DND-41 (cell line): ENCODE results near the gene CACHD1.
"Not testable (repeated sequence)": the region's sequence is repeated elsewhere in the genome, so short reads cannot be mapped to it uniquely, and the experiment has no call there.

Experiments
- ATAC-seq: fragments of 200-7000 bp; cut with Tn5 transposase; 3 replicates; pipeline ENCODE4 v1.9.1; 2021; ENCODE audit warnings: low read depth; ENCODE audit not compliant: insufficient read depth
- DNase-seq: peaks from one replicate; pipeline ENCODE4 v3.0.0-alpha.2; 2020
- H2AFZ ChIP-seq: 2 replicates; pipeline ENCODE4 v1.6.0; 2012; ENCODE audit warnings: low read depth, low read length
- H3K27ac ChIP-seq: 2 replicates; pipeline ENCODE4 v1.5.1; 2012; ENCODE audit warnings: low read length, inconsistent platforms
- H3K27me3 ChIP-seq: fragments of 200-600 bp; sonication (generic); 2 replicates; pipeline ENCODE4 v1.6.0; 2012; ENCODE audit warnings: low read length, mild to moderate bottlenecking, inconsistent platforms; ENCODE audit not compliant: insufficient read depth, poor library complexity
- H3K36me3 ChIP-seq: 2 replicates; pipeline ENCODE4 v1.5.1; 2012; ENCODE audit warnings: low read length, inconsistent platforms; ENCODE audit not compliant: insufficient read depth
- H3K4me1 ChIP-seq: 2 replicates; pipeline ENCODE4 v1.5.1; 2012; ENCODE audit warnings: mild to moderate bottlenecking, low read length; ENCODE audit not compliant: insufficient read depth
- H3K4me2 ChIP-seq: 2 replicates; pipeline ENCODE4 v1.6.0; 2012; ENCODE audit warnings: mild to moderate bottlenecking, moderate library complexity, low read length, inconsistent platforms; ENCODE audit not compliant: insufficient read depth
- H3K4me3 ChIP-seq, 2 experiments: fragments of 200-600 bp in 1 of 2; shearing (Covaris generic) in 1 of 2; 2 replicates each; pipeline ENCODE4 v1.5.1; 2012 to 2016; ENCODE audit warnings: inconsistent platforms in 2 of 2, low read length in 2 of 2, mild to moderate bottlenecking in 2 of 2, low read depth in 1 of 2, moderate library complexity in 1 of 2
- H3K79me2 ChIP-seq: 2 replicates; pipeline ENCODE4 v1.6.0; 2012; ENCODE audit warnings: low read length, inconsistent platforms; ENCODE audit not compliant: insufficient read depth
- H3K9ac ChIP-seq: 2 replicates; pipeline ENCODE4 v1.6.0; 2012; ENCODE audit warnings: low read depth, mild to moderate bottlenecking, inconsistent platforms, low read length, moderate library complexity
- H3K9me3 ChIP-seq: 2 replicates; pipeline ENCODE4 v1.5.1; 2012; ENCODE audit warnings: low read length, moderate library complexity, mild to moderate bottlenecking, inconsistent platforms; ENCODE audit not compliant: insufficient read depth, severe bottlenecking
- H4K20me1 ChIP-seq: 2 replicates; pipeline ENCODE4 v1.6.0; 2012; ENCODE audit warnings: low read length; ENCODE audit not compliant: insufficient read depth
- EZH2 ChIP-seq: IDR thresholded peaks from 3 replicates; pipeline ENCODE4 v1.6.1; 2012; ENCODE audit warnings: borderline replicate concordance, low read depth, mild to moderate bottlenecking, moderate library complexity, low read length, inconsistent platforms; ENCODE audit not compliant: severe bottlenecking
- TF ChIP-seq, protein P1 (sequence below): IDR thresholded peaks from 2 replicates; pipeline ENCODE4 v1.5.1; 2012; ENCODE audit warnings: borderline replicate concordance, low read length, moderate library complexity, mild to moderate bottlenecking; ENCODE audit not compliant: poor library complexity, severe bottlenecking; ENCODE audit errors: extremely low read depth

CACHD1 gene

DNA sequence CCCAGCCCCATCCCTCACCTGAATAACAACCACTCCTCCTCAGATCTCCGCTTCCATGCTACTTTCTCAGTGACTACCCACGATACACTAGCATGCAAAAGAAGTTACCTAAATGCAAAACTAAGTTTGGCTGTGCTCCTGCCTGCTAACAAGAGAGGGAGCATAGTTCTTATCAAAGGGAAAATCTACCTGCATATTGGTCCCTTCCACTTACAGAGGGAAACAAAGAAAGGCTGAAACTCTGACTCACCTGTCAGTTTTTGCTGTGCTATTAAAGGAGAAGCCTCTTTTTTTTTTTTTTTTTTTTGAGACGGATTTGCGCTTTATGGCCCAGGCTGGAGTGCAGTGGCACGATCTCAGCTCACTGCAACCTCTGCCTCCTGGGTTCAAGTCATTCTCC is 231.1 kb downstream of the CACHD1 start:
- no peaks in the 10 kb centered on the region for H4K20me1 ChIP-seq
- peaks cover 7% of the 10 kb centered on the region for H3K27me3 ChIP-seq
- H2AFZ ChIP-seq = no peak overlapping the region
- no peak overlapping the region for H3K4me2 ChIP-seq
- no peaks in the 10 kb centered on the region for H3K9me3 ChIP-seq
- H3K79me2 ChIP-seq = no peaks in the 10 kb centered on the region
- H3K4me1 ChIP-seq = no peaks in the 10 kb centered on the region
- no peaks in the 10 kb centered on the region for H3K36me3 ChIP-seq
- no peak overlapping the region for H3K9ac ChIP-seq
- H3K4me3 ChIP-seq = no peak overlapping the region
- ATAC-seq (no peak), DNase-seq (no peak)
- TF ChIP-seq EZH2 = no peak
- TF ChIP-seq, protein P1, sequence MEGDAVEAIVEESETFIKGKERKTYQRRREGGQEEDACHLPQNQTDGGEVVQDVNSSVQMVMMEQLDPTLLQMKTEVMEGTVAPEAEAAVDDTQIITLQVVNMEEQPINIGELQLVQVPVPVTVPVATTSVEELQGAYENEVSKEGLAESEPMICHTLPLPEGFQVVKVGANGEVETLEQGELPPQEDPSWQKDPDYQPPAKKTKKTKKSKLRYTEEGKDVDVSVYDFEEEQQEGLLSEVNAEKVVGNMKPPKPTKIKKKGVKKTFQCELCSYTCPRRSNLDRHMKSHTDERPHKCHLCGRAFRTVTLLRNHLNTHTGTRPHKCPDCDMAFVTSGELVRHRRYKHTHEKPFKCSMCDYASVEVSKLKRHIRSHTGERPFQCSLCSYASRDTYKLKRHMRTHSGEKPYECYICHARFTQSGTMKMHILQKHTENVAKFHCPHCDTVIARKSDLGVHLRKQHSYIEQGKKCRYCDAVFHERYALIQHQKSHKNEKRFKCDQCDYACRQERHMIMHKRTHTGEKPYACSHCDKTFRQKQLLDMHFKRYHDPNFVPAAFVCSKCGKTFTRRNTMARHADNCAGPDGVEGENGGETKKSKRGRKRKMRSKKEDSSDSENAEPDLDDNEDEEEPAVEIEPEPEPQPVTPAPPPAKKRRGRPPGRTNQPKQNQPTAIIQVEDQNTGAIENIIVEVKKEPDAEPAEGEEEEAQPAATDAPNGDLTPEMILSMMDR = no peak
- H3K27ac ChIP-seq = no peak overlapping the region

DNA sequence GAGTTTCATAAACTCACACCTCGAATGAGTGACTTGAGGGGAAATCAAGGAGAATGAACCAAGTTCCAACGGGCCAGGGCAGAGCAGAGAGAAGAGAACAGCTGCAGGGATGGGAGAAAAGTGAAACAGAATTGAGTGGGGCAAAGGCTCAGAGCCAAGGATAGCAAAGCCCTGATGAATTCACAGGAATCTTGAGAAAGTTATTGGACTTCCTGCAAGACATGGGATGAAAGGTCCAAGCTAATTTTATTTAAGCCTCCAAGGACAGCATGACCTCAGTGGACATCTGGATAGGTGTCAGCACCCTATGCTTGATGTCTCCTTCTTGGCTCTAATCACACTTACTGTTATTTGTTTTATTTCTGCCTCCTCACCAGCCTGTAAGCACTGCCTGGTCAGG is 232.0 kb downstream of the CACHD1 start:
- H2AFZ ChIP-seq = no peak overlapping the region
- no peak overlapping the region for H3K4me2 ChIP-seq
- no peak for TF ChIP-seq EZH2
- TF ChIP-seq, protein P1 = no peak
- H3K9me3 ChIP-seq = no peaks in the 10 kb centered on the region
- no peaks in the 10 kb centered on the region for H3K79me2 ChIP-seq
- H4K20me1 ChIP-seq = no peaks in the 10 kb centered on the region
- H3K27me3 ChIP-seq = peaks cover 8% of the 10 kb centered on the region
- H3K4me1 ChIP-seq = no peaks in the 10 kb centered on the region
- no peak for DNase-seq
- H3K27ac ChIP-seq = no peak overlapping the region
- no peak overlapping the region for H3K9ac ChIP-seq
- H3K36me3 ChIP-seq = no peaks in the 10 kb centered on the region
- ATAC-seq = no peak
- H3K4me3 ChIP-seq = no peak overlapping the region

DNA sequence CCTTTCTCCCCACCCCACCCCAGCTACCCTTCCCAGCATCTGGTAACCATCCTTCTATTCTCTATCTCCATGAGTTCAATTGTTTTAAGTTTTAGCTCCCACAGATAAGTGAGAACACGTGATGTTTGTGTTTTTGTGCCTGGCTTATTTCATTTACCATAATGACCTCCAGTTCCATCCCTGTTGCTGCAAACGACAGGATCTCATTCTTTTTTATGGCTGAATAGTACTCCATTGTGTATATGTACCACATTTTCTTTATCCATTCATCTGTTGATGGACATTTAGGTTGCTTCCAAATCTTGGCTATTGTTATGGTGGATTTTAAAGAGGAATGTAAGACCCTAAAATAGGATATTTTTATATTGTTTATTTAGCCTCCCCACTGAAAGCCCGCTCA is 232.7 kb downstream of the CACHD1 start:
- DNase-seq, H3K9me3 ChIP-seq, H3K79me2 ChIP-seq, H3K36me3 ChIP-seq, H3K4me1 ChIP-seq, H3K4me3 ChIP-seq, ATAC-seq, H3K27me3 ChIP-seq, H3K4me2 ChIP-seq, H2AFZ ChIP-seq, H3K27ac ChIP-seq, H3K9ac ChIP-seq, H4K20me1 ChIP-seq: not testable (repeated sequence)

DNA sequence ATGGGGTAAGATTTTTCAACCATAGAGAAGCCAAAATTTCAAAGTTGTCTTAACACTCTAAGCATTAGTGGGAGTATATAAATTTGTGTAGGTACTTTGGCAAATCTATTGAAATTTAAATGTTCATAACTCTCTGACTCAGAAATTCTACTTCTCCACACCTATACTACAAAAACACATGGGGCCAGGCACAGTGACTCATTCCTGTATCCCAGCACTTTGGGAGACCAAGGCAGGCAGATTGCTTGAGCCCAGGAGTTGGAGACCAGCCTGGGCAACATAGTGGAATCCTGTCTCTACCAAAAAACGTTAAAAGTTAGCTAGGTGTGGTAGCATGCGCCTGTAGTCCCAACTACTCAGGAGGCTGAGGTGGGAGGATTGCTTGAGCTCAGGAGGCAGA is 233.7 kb downstream of the CACHD1 start:
- ATAC-seq (no peak), DNase-seq (no peak)
- H3K9me3 ChIP-seq = no peaks in the 10 kb centered on the region
- no peak overlapping the region for H3K27ac ChIP-seq
- no peak overlapping the region for H3K4me3 ChIP-seq
- H2AFZ ChIP-seq = no peak overlapping the region
- no peaks in the 10 kb centered on the region for H3K79me2 ChIP-seq
- no peaks in the 10 kb centered on the region for H4K20me1 ChIP-seq
- H3K36me3 ChIP-seq = no peaks in the 10 kb centered on the region
- TF ChIP-seq, protein P1 = no peak
- TF ChIP-seq EZH2 = no peak
- H3K4me2 ChIP-seq = no peak overlapping the region
- H3K4me1 ChIP-seq = no peaks in the 10 kb centered on the region
- no peak overlapping the region for H3K9ac ChIP-seq
- H3K27me3 ChIP-seq = peaks cover 8% of the 10 kb centered on the region
